B cell (primary cell): Measurements from ENCODE around the gene GFOD1. TPM values are rescaled to one million over a fixed set of nuclear protein-coding genes. Genes with fewer than 3 reads are reported as not detected.

Source experiments
- ATAC-seq: fragments of 200-7000 bp; cut with Tn5 transposase; one replicate; pipeline ENCODE4 v1.10.0; 2021; ENCODE audit warnings: low read depth, mild to moderate bottlenecking, moderate number of reproducible peaks, moderate library complexity
- CTCF ChIA-PET: fragments of 350-600 bp; sonication (Branson Sonifier 250); formaldehyde crosslinking; loops from one replicate; lab custom pipeline; 2021; ENCODE audit warnings: antibody characterized with exemption, inconsistent platforms; lab: Charles Lee
- POLR2A ChIA-PET: fragments of 350-600 bp; sonication (Branson Sonifier 250); formaldehyde crosslinking; loops from one replicate; lab custom pipeline; 2021; ENCODE audit warnings: antibody characterized with exemption; lab: Charles Lee
- DNase-seq: peaks from one replicate; pipeline ENCODE4 v3.0.0; 2013
- H2AFZ ChIP-seq: 2 replicates; pipeline ENCODE4 v1.6.1; 2012; ENCODE audit warnings: mild to moderate bottlenecking, low read depth, low read length; ENCODE audit not compliant: insufficient read depth, poor library complexity, severe bottlenecking
- H3K27ac ChIP-seq, 2 donors: 1 replicate in 1 of 2; 2 replicates in 1 of 2; pipeline ENCODE4 v1.5.1; 2012 to 2013; ENCODE audit warnings: low read length in 2 of 2, mild to moderate bottlenecking in 2 of 2, moderate library complexity in 1 of 2
- H3K27me3 ChIP-seq, 4 experiments: fragments of 200-600 bp in 1 of 4; sonication (generic) in 1 of 4; replicated peaks in 1 of 4; 1 replicate in 2 of 4; 2 replicates in 2 of 4; pipeline versions ENCODE4 v1.6.1 to v1.7.0; 2013 to 2016; ENCODE audit warnings: low read length in 3 of 4, mild to moderate bottlenecking in 2 of 4, mixed read lengths in 1 of 4, moderate library complexity in 1 of 4; ENCODE audit not compliant: insufficient read depth in 4 of 4, control insufficient read depth in 3 of 4; ENCODE audit errors: control extremely low read depth in 1 of 4
- H3K36me3 ChIP-seq, 2 experiments: replicated peaks in 1 of 2; 1 replicate in 1 of 2; 2 replicates in 1 of 2; pipeline versions ENCODE4 v1.6.1 to v1.7.1; 2013; ENCODE audit warnings: low read length in 1 of 2; ENCODE audit not compliant: insufficient read depth in 2 of 2, control insufficient read depth in 1 of 2; ENCODE audit errors: control extremely low read depth in 1 of 2, extremely low read depth in 1 of 2
- H3K4me1 ChIP-seq, 2 donors: fragments of 200-600 bp in 1 of 2; sonication (generic) in 1 of 2; 1 replicate in 1 of 2; 2 replicates in 1 of 2; pipeline versions ENCODE4 v1.5.1 to v1.6.1; 2013 to 2017; ENCODE audit warnings: low read length in 2 of 2; ENCODE audit not compliant: control insufficient read depth in 2 of 2, insufficient read depth in 2 of 2
- H3K4me2 ChIP-seq: replicated peaks from 2 replicates; pipeline ENCODE3; 2012; ENCODE audit warnings: mild to moderate bottlenecking, low read depth, low read length; ENCODE audit not compliant: poor library complexity, severe bottlenecking
- H3K4me3 ChIP-seq, 5 experiments: fragments of 200-600 bp in 1 of 5; sonication (generic) in 1 of 5; 1 replicate in 3 of 5; 2 replicates in 2 of 5; pipeline versions ENCODE4 v1.5.1 to v1.7.0; 2011 to 2016; ENCODE audit warnings: low read length in 4 of 5, mild to moderate bottlenecking in 4 of 5, low read depth in 2 of 5, control low read depth in 1 of 5, moderate library complexity in 1 of 5; ENCODE audit not compliant: insufficient read depth in 1 of 5; ENCODE audit errors: control extremely low read depth in 1 of 5, extremely low read depth in 1 of 5
- H3K79me2 ChIP-seq: fragments of 200-600 bp; sonication (generic); one replicate; pipeline ENCODE4 v1.6.0; 2016; ENCODE audit warnings: low read length; ENCODE audit not compliant: control insufficient read depth, insufficient read depth
- H3K9ac ChIP-seq: fragments of 200-600 bp; sonication (generic); 2 replicates; pipeline ENCODE4 v1.6.1; 2017; ENCODE audit warnings: mild to moderate bottlenecking, low read length, moderate library complexity
- H3K9me3 ChIP-seq, 3 donors: one replicate each; pipeline versions ENCODE4 v1.6.1 to v1.7.1; 2013; ENCODE audit warnings: low read length in 2 of 3; ENCODE audit not compliant: control insufficient read depth in 2 of 3, insufficient read depth in 1 of 3; ENCODE audit errors: control extremely low read depth in 1 of 3
- H4K20me1 ChIP-seq: 2 replicates; pipeline ENCODE4 v1.6.0; 2012; ENCODE audit warnings: mild to moderate bottlenecking, low read length; ENCODE audit not compliant: insufficient read depth, control insufficient read depth, poor library complexity, severe bottlenecking
- H3K27ac Mint-ChIP-seq: one replicate; pipeline ENCODE4 v1.8.0; 2021; ENCODE audit warnings: mixed read lengths
- H3K27me3 Mint-ChIP-seq: one replicate; pipeline ENCODE4 v1.8.0; 2021; ENCODE audit warnings: mixed read lengths
- H3K4me1 Mint-ChIP-seq: one replicate; pipeline ENCODE4 v1.8.0; 2021; ENCODE audit warnings: mixed read lengths
- H3K4me3 Mint-ChIP-seq: one replicate; pipeline ENCODE4 v1.8.0; 2021; ENCODE audit warnings: mixed read lengths
- H3K9me3 Mint-ChIP-seq: one replicate; pipeline ENCODE4 v1.8.0; 2022; ENCODE audit warnings: mixed read lengths; ENCODE audit not compliant: insufficient read depth
- CTCF ChIP-seq: fragments of 200-600 bp; IDR thresholded peaks from one replicate; pipeline ENCODE4 v1.8.0; 2022; ENCODE audit warnings: antibody characterized with exemption, mild to moderate bottlenecking
- EZH2 ChIP-seq: IDR thresholded peaks from 2 replicates; pipeline ENCODE4 v1.6.1; 2012; ENCODE audit warnings: borderline replicate concordance, low read depth, mild to moderate bottlenecking, moderate library complexity, low read length; ENCODE audit not compliant: insufficient read depth, poor library complexity, severe bottlenecking
- WGBS: methylation state at CpG from one replicate; pipeline ENCODE4 v1.1.5; 2013; ENCODE audit warnings: missing lambda C conversion rate; ENCODE audit not compliant: insufficient coverage; 5-methylcytosine and 5-hydroxymethylcytosine counted together
- intact Hi-C: fragments of 100-400 bp; cut with micrococcal nuclease; formaldehyde crosslinking; loops from one replicate; pipeline ENCODE4 v1.10.0; 2022
- polyA plus RNA-seq: library from polyadenylated mRNA; depleted of rRNA; stranded (reverse); fragments of >200 nt; gene quantifications from 2 replicates; pipeline ENCODE4 v1.2.3, GENCODE V29; 2012
- total RNA-seq, 2 donors: library from RNA; stranded (reverse); fragments of 120-200 nt in 1 of 2; gene quantifications; 1 replicate in 1 of 2; 2 replicates in 1 of 2; pipeline versions ENCODE4 v1.2.3 to v1.2.4, GENCODE V29; 2013 to 2022

The GFOD1 gene
- total and polyA plus RNA-seq, 2 donors (not counting 1 experiment from before 2014, with no cell fraction given) = 8.3 to 42.4 TPM

GRCh38 chr6:13519839-13520238 lies 32.4 kb upstream of the GFOD1 start:
- ChIA-PET CTCF (no interaction called here), POLR2A (no interaction called here)
- no peak overlapping the region for H3K9ac ChIP-seq
- no peak overlapping the region for H3K4me3 ChIP-seq
- no peaks in the 10 kb centered on the region for H3K27me3 ChIP-seq
- 100% methylated on average over 3 of the region's 4 CpGs for whole genome bisulfite sequencing
- no peaks in the 10 kb centered on the region for H3K9me3 ChIP-seq
- H3K36me3 ChIP-seq = no peaks in the 10 kb centered on the region
- DNase-seq = no peak
- no peak for ATAC-seq
- no peaks in the 10 kb centered on the region for H3K9me3 Mint-ChIP-seq
- H3K27ac Mint-ChIP-seq = no peak overlapping the region
- no peak overlapping the region for H3K4me2 ChIP-seq
- H3K4me3 Mint-ChIP-seq = no peak overlapping the region
- H3K79me2 ChIP-seq = no peaks in the 10 kb centered on the region
- peaks cover 15% of the 10 kb centered on the region for H3K4me1 Mint-ChIP-seq
- no peak overlapping the region for H3K27ac ChIP-seq
- peaks cover 11 to 13% of the 10 kb centered on the region in 2 donors for H3K4me1 ChIP-seq
- H4K20me1 ChIP-seq = no peaks in the 10 kb centered on the region
- intact Hi-C loops = no loop called here
- H2AFZ ChIP-seq = no peak overlapping the region
- no peaks in the 10 kb centered on the region for H3K27me3 Mint-ChIP-seq
- TF ChIP-seq CTCF = no peak
- no peak for TF ChIP-seq EZH2

GRCh38 chr6:13517116-13517515 lies 29.7 kb upstream of the GFOD1 start:
- no peak overlapping the region for H3K4me2 ChIP-seq
- H2AFZ ChIP-seq = no peak overlapping the region
- no peak overlapping the region for H3K27ac Mint-ChIP-seq
- no peak for ATAC-seq
- DNase-seq = no peak
- H3K36me3 ChIP-seq = no peaks in the 10 kb centered on the region
- no peak overlapping the region for H3K4me3 Mint-ChIP-seq
- no peaks in the 10 kb centered on the region for H3K9me3 Mint-ChIP-seq
- no peak overlapping the region for H3K27ac ChIP-seq
- CTCF ChIA-PET = no interaction called here
- H3K79me2 ChIP-seq = no peaks in the 10 kb centered on the region
- intact Hi-C loops = no loop called here
- H3K9ac ChIP-seq = no peak overlapping the region
- 80% methylated on average over 1 of the region's 3 CpGs for WGBS
- TF ChIP-seq EZH2 (no peak), CTCF (no peak)
- H3K4me1 Mint-ChIP-seq = no peaks in the 10 kb centered on the region
- no peaks in the 10 kb centered on the region for H4K20me1 ChIP-seq
- no peaks in the 10 kb centered on the region for H3K4me1 ChIP-seq
- no peak overlapping the region for H3K4me3 ChIP-seq
- no peaks in the 10 kb centered on the region for H3K27me3 ChIP-seq
- H3K27me3 Mint-ChIP-seq = no peaks in the 10 kb centered on the region
- H3K9me3 ChIP-seq = no peaks in the 10 kb centered on the region
- POLR2A ChIA-PET = no interaction called here
